Measurements from ENCODE around the gene BCL2L12.
A peak's percentile ranks its signal among the peaks of the same experiment; 100 is the strongest.

Gene BCL2L12

DNA sequence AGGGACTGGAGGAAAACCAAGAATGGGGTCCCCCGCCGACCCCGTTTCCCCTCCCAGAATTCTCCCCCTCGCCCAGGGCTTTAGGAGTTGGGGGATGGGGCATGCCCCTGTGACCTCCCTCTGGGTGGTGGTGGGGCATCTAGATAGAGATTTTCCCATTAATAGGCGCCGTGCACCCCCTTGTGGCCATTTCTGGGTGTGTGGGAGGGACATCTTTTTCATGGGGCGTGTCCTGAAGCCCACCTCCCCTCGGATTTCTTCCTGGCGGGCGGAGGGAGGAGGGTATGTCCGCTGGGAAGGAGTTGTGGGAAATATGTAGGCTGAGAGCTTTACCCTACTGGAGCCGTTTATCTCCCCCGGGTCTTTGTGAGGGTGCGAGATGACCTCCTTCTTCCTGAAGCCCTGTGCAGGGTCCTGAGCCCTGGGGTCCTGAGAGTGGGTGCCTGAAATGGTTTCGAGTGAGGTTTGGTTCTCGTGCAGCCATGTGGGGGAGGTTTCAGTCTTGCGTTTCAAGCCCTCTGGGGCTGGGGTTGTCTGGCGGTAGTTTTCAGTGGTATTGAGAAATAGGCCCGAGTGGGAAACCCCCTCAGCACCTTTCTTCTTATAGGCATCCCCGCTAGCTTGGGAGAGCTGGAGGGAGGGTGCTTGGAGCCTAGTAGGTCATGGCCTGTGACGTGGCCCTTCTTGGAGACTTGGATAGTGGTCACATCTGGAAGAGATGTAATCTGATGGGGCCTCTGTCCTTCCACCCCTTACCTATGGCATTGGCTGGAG is 12.4 kb downstream of the BCL2L12 start (continued):
- TF ChIP-seq KLF10 (tag by site-specific recombination; IDR thresholded peaks at IDR 0.05) (no peak), SP2 (tag by site-specific recombination; IDR thresholded peaks at IDR 0.05) (peak; percentile 19; the same call in 1 of the 2 replicates), ZNF211 (tag by site-specific recombination; IDR thresholded peaks at IDR 0.05; ENCODE audit: low read depth) (no peak), TCF7L2 (IDR thresholded peaks at IDR 0.05; ENCODE audit: borderline replicate concordance, low read depth, low read length) (no peak), ZIC2 (tag by site-specific recombination; IDR thresholded peaks at IDR 0.05) (peak; percentile 11; the same call in 1 of the 2 replicates), ZNF654 (tag by site-specific recombination; IDR thresholded peaks at IDR 0.05; ENCODE audit: low read depth) (peak; percentile 60), ZNF221 (tag by site-specific recombination; IDR thresholded peaks at IDR 0.05; ENCODE audit: borderline replicate concordance) (no peak), ZBTB17 (tag by site-specific recombination; IDR thresholded peaks at IDR 0.05) (no peak), ZFHX2 (tag by site-specific recombination; conservative IDR thresholded peaks at IDR 0.05) (peak; percentile 67), YY2 (tag by site-specific recombination; IDR thresholded peaks at IDR 0.05) (no peak; the same call in 1 of the 2 replicates), WT1 (tag by site-specific recombination; IDR thresholded peaks at IDR 0.05) (no peak; the same call in 1 of the 2 replicates), ZNF335 (tag by site-specific recombination; conservative IDR thresholded peaks at IDR 0.05) (peak; percentile 94), ZNF311 (tag by site-specific recombination; IDR thresholded peaks at IDR 0.05; ENCODE audit: borderline replicate concordance) (no peak), ZNF341 (tag by site-specific recombination; IDR thresholded peaks at IDR 0.05; ENCODE audit: low read depth) (no peak), IKZF3 (tag by site-specific recombination; IDR thresholded peaks at IDR 0.05) (peak; percentile 40), BCL11A (tag by site-specific recombination; IDR thresholded peaks at IDR 0.05; ENCODE audit: low read depth) (0 out of 2 replicates have a peak, but pooled peaks have one; percentile 12), KLF8 (tag by site-specific recombination; IDR thresholded peaks at IDR 0.05) (no peak), ZNF324 (tag by site-specific recombination; IDR thresholded peaks at IDR 0.05) (no peak), ZNF747 (tag by site-specific recombination; IDR thresholded peaks at IDR 0.05) (no peak)
- TF ChIP-seq, protein P1, sequence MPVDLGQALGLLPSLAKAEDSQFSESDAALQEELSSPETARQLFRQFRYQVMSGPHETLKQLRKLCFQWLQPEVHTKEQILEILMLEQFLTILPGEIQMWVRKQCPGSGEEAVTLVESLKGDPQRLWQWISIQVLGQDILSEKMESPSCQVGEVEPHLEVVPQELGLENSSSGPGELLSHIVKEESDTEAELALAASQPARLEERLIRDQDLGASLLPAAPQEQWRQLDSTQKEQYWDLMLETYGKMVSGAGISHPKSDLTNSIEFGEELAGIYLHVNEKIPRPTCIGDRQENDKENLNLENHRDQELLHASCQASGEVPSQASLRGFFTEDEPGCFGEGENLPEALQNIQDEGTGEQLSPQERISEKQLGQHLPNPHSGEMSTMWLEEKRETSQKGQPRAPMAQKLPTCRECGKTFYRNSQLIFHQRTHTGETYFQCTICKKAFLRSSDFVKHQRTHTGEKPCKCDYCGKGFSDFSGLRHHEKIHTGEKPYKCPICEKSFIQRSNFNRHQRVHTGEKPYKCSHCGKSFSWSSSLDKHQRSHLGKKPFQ (tag by site-specific recombination; IDR thresholded peaks at IDR 0.05) = no peak
- TF ChIP-seq, protein P2, sequence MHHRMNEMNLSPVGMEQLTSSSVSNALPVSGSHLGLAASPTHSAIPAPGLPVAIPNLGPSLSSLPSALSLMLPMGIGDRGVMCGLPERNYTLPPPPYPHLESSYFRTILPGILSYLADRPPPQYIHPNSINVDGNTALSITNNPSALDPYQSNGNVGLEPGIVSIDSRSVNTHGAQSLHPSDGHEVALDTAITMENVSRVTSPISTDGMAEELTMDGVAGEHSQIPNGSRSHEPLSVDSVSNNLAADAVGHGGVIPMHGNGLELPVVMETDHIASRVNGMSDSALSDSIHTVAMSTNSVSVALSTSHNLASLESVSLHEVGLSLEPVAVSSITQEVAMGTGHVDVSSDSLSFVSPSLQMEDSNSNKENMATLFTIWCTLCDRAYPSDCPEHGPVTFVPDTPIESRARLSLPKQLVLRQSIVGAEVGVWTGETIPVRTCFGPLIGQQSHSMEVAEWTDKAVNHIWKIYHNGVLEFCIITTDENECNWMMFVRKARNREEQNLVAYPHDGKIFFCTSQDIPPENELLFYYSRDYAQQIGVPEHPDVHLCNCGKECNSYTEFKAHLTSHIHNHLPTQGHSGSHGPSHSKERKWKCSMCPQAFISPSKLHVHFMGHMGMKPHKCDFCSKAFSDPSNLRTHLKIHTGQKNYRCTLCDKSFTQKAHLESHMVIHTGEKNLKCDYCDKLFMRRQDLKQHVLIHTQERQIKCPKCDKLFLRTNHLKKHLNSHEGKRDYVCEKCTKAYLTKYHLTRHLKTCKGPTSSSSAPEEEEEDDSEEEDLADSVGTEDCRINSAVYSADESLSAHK (tag by site-specific recombination; IDR thresholded peaks at IDR 0.05) = peak; percentile 36; the same call in 1 of the 2 replicates
- TF ChIP-seq, protein P3, sequence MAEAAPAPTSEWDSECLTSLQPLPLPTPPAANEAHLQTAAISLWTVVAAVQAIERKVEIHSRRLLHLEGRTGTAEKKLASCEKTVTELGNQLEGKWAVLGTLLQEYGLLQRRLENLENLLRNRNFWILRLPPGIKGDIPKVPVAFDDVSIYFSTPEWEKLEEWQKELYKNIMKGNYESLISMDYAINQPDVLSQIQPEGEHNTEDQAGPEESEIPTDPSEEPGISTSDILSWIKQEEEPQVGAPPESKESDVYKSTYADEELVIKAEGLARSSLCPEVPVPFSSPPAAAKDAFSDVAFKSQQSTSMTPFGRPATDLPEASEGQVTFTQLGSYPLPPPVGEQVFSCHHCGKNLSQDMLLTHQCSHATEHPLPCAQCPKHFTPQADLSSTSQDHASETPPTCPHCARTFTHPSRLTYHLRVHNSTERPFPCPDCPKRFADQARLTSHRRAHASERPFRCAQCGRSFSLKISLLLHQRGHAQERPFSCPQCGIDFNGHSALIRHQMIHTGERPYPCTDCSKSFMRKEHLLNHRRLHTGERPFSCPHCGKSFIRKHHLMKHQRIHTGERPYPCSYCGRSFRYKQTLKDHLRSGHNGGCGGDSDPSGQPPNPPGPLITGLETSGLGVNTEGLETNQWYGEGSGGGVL (tag by site-specific recombination; IDR thresholded peaks at IDR 0.05) = no peak
- TF ChIP-seq, protein P4, sequence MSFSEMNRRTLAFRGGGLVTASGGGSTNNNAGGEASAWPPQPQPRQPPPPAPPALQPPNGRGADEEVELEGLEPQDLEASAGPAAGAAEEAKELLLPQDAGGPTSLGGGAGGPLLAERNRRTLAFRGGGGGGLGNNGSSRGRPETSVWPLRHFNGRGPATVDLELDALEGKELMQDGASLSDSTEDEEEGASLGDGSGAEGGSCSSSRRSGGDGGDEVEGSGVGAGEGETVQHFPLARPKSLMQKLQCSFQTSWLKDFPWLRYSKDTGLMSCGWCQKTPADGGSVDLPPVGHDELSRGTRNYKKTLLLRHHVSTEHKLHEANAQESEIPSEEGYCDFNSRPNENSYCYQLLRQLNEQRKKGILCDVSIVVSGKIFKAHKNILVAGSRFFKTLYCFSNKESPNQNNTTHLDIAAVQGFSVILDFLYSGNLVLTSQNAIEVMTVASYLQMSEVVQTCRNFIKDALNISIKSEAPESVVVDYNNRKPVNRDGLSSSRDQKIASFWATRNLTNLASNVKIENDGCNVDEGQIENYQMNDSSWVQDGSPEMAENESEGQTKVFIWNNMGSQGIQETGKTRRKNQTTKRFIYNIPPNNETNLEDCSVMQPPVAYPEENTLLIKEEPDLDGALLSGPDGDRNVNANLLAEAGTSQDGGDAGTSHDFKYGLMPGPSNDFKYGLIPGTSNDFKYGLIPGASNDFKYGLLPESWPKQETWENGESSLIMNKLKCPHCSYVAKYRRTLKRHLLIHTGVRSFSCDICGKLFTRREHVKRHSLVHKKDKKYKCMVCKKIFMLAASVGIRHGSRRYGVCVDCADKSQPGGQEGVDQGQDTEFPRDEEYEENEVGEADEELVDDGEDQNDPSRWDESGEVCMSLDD (tag by site-specific recombination; IDR thresholded peaks at IDR 0.05) = peak; percentile 38; the same call in 1 of the 2 replicates
- TF ChIP-seq, protein P5, sequence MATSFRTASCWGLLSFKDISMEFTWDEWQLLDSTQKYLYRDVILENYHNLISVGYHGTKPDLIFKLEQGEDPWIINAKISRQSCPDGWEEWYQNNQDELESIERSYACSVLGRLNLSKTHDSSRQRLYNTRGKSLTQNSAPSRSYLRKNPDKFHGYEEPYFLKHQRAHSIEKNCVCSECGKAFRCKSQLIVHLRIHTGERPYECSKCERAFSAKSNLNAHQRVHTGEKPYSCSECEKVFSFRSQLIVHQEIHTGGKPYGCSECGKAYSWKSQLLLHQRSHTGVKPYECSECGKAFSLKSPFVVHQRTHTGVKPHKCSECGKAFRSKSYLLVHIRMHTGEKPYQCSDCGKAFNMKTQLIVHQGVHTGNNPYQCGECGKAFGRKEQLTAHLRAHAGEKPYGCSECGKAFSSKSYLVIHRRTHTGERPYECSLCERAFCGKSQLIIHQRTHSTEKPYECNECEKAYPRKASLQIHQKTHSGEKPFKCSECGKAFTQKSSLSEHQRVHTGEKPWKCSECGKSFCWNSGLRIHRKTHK (tag by site-specific recombination; IDR thresholded peaks at IDR 0.05) = no peak
- TF ChIP-seq, protein P6, sequence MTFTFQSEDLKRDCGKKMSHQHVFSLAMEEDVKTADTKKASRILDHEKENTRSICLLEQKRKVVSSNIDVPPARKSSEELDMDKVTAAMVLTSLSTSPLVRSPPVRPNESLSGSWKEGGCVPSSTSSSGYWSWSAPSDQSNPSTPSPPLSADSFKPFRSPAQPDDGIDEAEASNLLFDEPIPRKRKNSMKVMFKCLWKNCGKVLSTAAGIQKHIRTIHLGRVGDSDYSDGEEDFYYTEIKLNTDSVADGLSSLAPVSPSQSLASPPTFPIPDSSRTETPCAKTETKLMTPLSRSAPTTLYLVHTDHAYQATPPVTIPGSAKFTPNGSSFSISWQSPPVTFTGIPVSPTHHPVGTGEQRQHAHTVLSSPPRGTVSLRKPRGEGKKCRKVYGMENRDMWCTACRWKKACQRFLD (tag by site-specific recombination; IDR thresholded peaks at IDR 0.05) = no peak
